GM23248 (cell line): ENCODE measurements around the gene PEX6. TPM values are rescaled to one million over a fixed set of nuclear protein-coding genes. Genes with fewer than 3 reads are reported as not detected.

Source experiments
- DNase-seq: peaks from one replicate; pipeline ENCODE4 v3.0.0-alpha.2; 2015
- H2AFZ ChIP-seq: fragments of 200-600 bp; sonication (generic); 2 replicates; pipeline ENCODE4 v1.6.1; 2016; ENCODE audit warnings: antibody characterized with exemption
- H3F3A ChIP-seq: fragments of 200-600 bp; sonication (generic); 2 replicates; pipeline ENCODE4 v1.6.1; 2016; ENCODE audit warnings: mild to moderate bottlenecking, antibody characterized with exemption, mixed run types; ENCODE audit not compliant: insufficient read depth
- H3K27ac ChIP-seq: fragments of 200-600 bp; sonication (generic); 2 replicates; pipeline ENCODE4 v1.5.1; 2016; ENCODE audit warnings: mild to moderate bottlenecking
- H3K27me3 ChIP-seq: fragments of 200-600 bp; sonication (generic); replicated peaks from 2 replicates; pipeline ENCODE4 v1.6.1; 2016; ENCODE audit warnings: mild to moderate bottlenecking; ENCODE audit not compliant: insufficient read depth
- H3K36me3 ChIP-seq: fragments of 200-600 bp; sonication (generic); 2 replicates; pipeline ENCODE4 v1.6.1; 2016; ENCODE audit warnings: low read depth, mild to moderate bottlenecking
- H3K4me1 ChIP-seq: fragments of 200-600 bp; sonication (generic); 2 replicates; pipeline ENCODE4 v1.6.1; 2016; ENCODE audit warnings: mild to moderate bottlenecking; ENCODE audit not compliant: insufficient read depth
- H3K4me2 ChIP-seq: fragments of 200-600 bp; sonication (generic); one replicate; pipeline ENCODE4 v1.6.1; 2016; ENCODE audit warnings: mild to moderate bottlenecking; ENCODE audit not compliant: unreplicated experiment
- H3K4me3 ChIP-seq: fragments of 200-600 bp; sonication (generic); 2 replicates; pipeline ENCODE4 v1.5.1; 2016; ENCODE audit warnings: mild to moderate bottlenecking
- H3K79me2 ChIP-seq: fragments of 200-600 bp; sonication (generic); 2 replicates; pipeline ENCODE4 v1.6.1; 2016; ENCODE audit warnings: mild to moderate bottlenecking; ENCODE audit not compliant: insufficient read depth
- H3K9ac ChIP-seq: fragments of 200-600 bp; sonication (generic); 2 replicates; pipeline ENCODE4 v1.6.1; 2016; ENCODE audit warnings: mild to moderate bottlenecking
- H3K9me2 ChIP-seq: fragments of 200-600 bp; sonication (generic); 2 replicates; pipeline ENCODE4 v1.6.1; 2016; ENCODE audit warnings: mixed run types, mild to moderate bottlenecking, moderate library complexity; ENCODE audit not compliant: insufficient read depth
- H3K9me3 ChIP-seq: fragments of 200-600 bp; sonication (generic); one replicate; pipeline ENCODE4 v1.6.1; 2017; ENCODE audit warnings: low read depth
- H4K20me1 ChIP-seq: fragments of 200-600 bp; sonication (generic); 2 replicates; pipeline ENCODE4 v1.6.0; 2016; ENCODE audit not compliant: insufficient read depth
- EZH2 ChIP-seq: fragments of 200-600 bp; sonication (generic); IDR thresholded peaks from 2 replicates; pipeline ENCODE4 v1.6.1; 2018; ENCODE audit warnings: antibody characterized with exemption, mild to moderate bottlenecking; ENCODE audit not compliant: insufficient read depth, poor library complexity, severe bottlenecking
- EZH2phosphoT487 ChIP-seq: fragments of 200-600 bp; sonication (generic); IDR thresholded peaks from 2 replicates; pipeline ENCODE4 v1.6.1; 2018; ENCODE audit warnings: antibody characterized with exemption, moderate library complexity, mild to moderate bottlenecking, low read depth; ENCODE audit not compliant: insufficient read depth
- WGBS, 2 experiments: methylation state at CpG; one replicate each; pipeline ENCODE4 v1.1.6; 2015 to 2017; ENCODE audit warnings: low lambda C conversion rate in 2 of 2, low coverage in 1 of 2; ENCODE audit errors: missing lambda C conversion rate in 2 of 2; 5-methylcytosine and 5-hydroxymethylcytosine counted together
- in situ Hi-C: fragments of 300-500 bp; cut with MboI; formaldehyde crosslinking; loops from 2 replicates; pipeline ENCODE4 v1.15.0; 2020
- polyA plus RNA-seq: library from polyadenylated mRNA; unstranded; fragments of >200 nt; fragmentation: Nextera tagmentation; extraction: Ambion mirVana; gene quantifications from 2 replicates; pipeline ENCODE4 v1.2.1, GENCODE V29; 2016
- total RNA-seq: library from RNA; depleted of rRNA; stranded (reverse); fragments of >200 nt; shearing (Covaris generic); gene quantifications from 2 replicates; pipeline ENCODE4 v1.2.3, GENCODE V29; 2014

Gene PEX6
- total and polyA plus RNA-seq, 2 experiments from 2014 or later = 12.5 to 44.2 TPM

GRCh38 chr6:43020847-43021246 lies 41.9 kb upstream of the PEX6 start:
- H3K79me2 ChIP-seq = peaks cover 80% of the 10 kb centered on the region
- no peaks in the 10 kb centered on the region for H3K9me2 ChIP-seq
- TF ChIP-seq EZH2phosphoT487 (no peak), EZH2 (no peak)
- DNase-seq = no peak
- H3K9ac ChIP-seq = peak overlapping the region; percentile 85
- in situ Hi-C loops = no loop called here
- H3K4me2 ChIP-seq = peak overlapping the region; percentile 90
- no peaks in the 10 kb centered on the region for H3K27me3 ChIP-seq
- peaks cover 43% of the 10 kb centered on the region for H3F3A ChIP-seq
- H3K9me3 ChIP-seq = no peaks in the 10 kb centered on the region
- WGBS, 2 experiments = 26 to 38% methylated on average over 5 of the region's 5 CpGs
- H3K4me1 ChIP-seq = peaks cover 17% of the 10 kb centered on the region
- H3K27ac ChIP-seq = peak overlapping the region; percentile 68
- no peaks in the 10 kb centered on the region; the same call in 1 of the 2 replicates for H4K20me1 ChIP-seq
- H3K4me3 ChIP-seq = peak overlapping the region; percentile 80
- H2AFZ ChIP-seq = peak overlapping the region; percentile 85
- H3K36me3 ChIP-seq = peaks cover 33% of the 10 kb centered on the region

GRCh38 chr6:43020052-43020705 lies 41.2 kb upstream of the PEX6 start:
- H3K4me2 ChIP-seq = no peak overlapping the region
- no peak overlapping the region for H2AFZ ChIP-seq
- H3K4me3 ChIP-seq = no peak overlapping the region
- no peaks in the 10 kb centered on the region for H3K9me3 ChIP-seq
- peaks cover 23% of the 10 kb centered on the region for H3K4me1 ChIP-seq
- peak overlapping the region; percentile 68 for H3K27ac ChIP-seq
- WGBS, 2 experiments = 92 to 95% methylated on average over 3 of the region's 3 CpGs
- H3F3A ChIP-seq = peaks cover 40% of the 10 kb centered on the region
- no peak overlapping the region; the same call in 1 of the 2 replicates for H3K9ac ChIP-seq
- TF ChIP-seq EZH2phosphoT487 (no peak), EZH2 (no peak)
- no peaks in the 10 kb centered on the region for H3K9me2 ChIP-seq
- no peaks in the 10 kb centered on the region for H3K27me3 ChIP-seq
- no peak for DNase-seq
- H3K79me2 ChIP-seq = peaks cover 87% of the 10 kb centered on the region
- in situ Hi-C loops = no loop called here
- H3K36me3 ChIP-seq = peaks cover 30% of the 10 kb centered on the region; the same call in 1 of the 2 replicates
- H4K20me1 ChIP-seq = no peaks in the 10 kb centered on the region; the same call in 1 of the 2 replicates

GRCh38 chr6:43019152-43019551 lies 40.2 kb upstream of the PEX6 start:
- TF ChIP-seq EZH2 = no peak
- no peak for TF ChIP-seq EZH2phosphoT487

GRCh38 chr6:43016943-43017334 lies 38.0 kb upstream of the PEX6 start:
- H2AFZ ChIP-seq = no peak overlapping the region
- H3K9me3 ChIP-seq = no peaks in the 10 kb centered on the region
- H3K4me3 ChIP-seq = peak overlapping the region; percentile 9; the same call in 1 of the 2 replicates
- H4K20me1 ChIP-seq = no peaks in the 10 kb centered on the region; the same call in 1 of the 2 replicates
- H3F3A ChIP-seq = peaks cover 42% of the 10 kb centered on the region
- no peak overlapping the region for H3K27ac ChIP-seq
- H3K79me2 ChIP-seq = peaks cover 84% of the 10 kb centered on the region
- no peaks in the 10 kb centered on the region for H3K27me3 ChIP-seq
- H3K36me3 ChIP-seq = peaks cover 25% of the 10 kb centered on the region; the same call in 1 of the 2 replicates
- no peaks in the 10 kb centered on the region for H3K9me2 ChIP-seq
- no peak overlapping the region for H3K4me2 ChIP-seq
- WGBS, 2 experiments = 85 to 93% methylated on average over 12 of the region's 12 CpGs
- in situ Hi-C loops = no loop called here
- peaks cover 34% of the 10 kb centered on the region for H3K4me1 ChIP-seq
- H3K9ac ChIP-seq = peak overlapping the region; percentile 58
- no peak for DNase-seq
- no peak for TF ChIP-seq EZH2

More at GRCh38 chr6:43019152-43019551, 40.2 kb upstream of the PEX6 start:
- H3K79me2 ChIP-seq = peaks cover 88% of the 10 kb centered on the region
- peaks cover 23% of the 10 kb centered on the region for H3K4me1 ChIP-seq
- no peaks in the 10 kb centered on the region for H3K27me3 ChIP-seq
- H4K20me1 ChIP-seq = no peaks in the 10 kb centered on the region; the same call in 1 of the 2 replicates
- WGBS, 2 experiments = 90 to 96% methylated on average over 2 of the region's 2 CpGs
- in situ Hi-C loops = no loop called here
- H3K4me2 ChIP-seq = no peak overlapping the region
- H3F3A ChIP-seq = peaks cover 35% of the 10 kb centered on the region
- no peak overlapping the region for H3K9ac ChIP-seq
- H3K4me3 ChIP-seq = no peak overlapping the region
- no peaks in the 10 kb centered on the region for H3K9me3 ChIP-seq
- H3K9me2 ChIP-seq = no peaks in the 10 kb centered on the region
- H3K36me3 ChIP-seq = peaks cover 25% of the 10 kb centered on the region; the same call in 1 of the 2 replicates
- H2AFZ ChIP-seq = no peak overlapping the region
- no peak overlapping the region for H3K27ac ChIP-seq
- DNase-seq = no peak
